Globus pallidus (tissue), 1 donor: ENCODE measurements around the gene STAC3.

ENCODE experiments used
- DNase-seq: peaks from one replicate; pipeline ENCODE4 v3.0.0-alpha.2; 2015; ENCODE audit warnings: low spot score

The STAC3 gene

GRCh38 chr12:57254506-57255280, 3.7 kb upstream of the STAC3 start:
- no peak for DNase-seq

- DNase-seq, result no peak
Measured at GRCh38 chr12:57250541-57250940, 446 bp downstream of the STAC3 start.

GRCh38 chr12:57248934-57249742, 1.8 kb downstream of the STAC3 start:
- no peak for DNase-seq

GRCh38 chr12:57247041-57247440, 3.9 kb downstream of the STAC3 start:
- DNase-seq, result no peak

- no peak for DNase-seq
Measured at GRCh38 chr12:57244312-57244696, 6.7 kb downstream of the STAC3 start.

GRCh38 chr12:57243521-57244311, 7.3 kb downstream of the STAC3 start:
- no peak for DNase-seq

GRCh38 chr12:57242691-57243454, 8.1 kb downstream of the STAC3 start:
- no peak for DNase-seq

GRCh38 chr12:57242329-57242690, 8.7 kb downstream of the STAC3 start:
- no peak for DNase-seq

GRCh38 chr12:57241402-57242310, 9.3 kb downstream of the STAC3 start:
- no peak for DNase-seq

GRCh38 chr12:57240926-57241401, 10.0 kb downstream of the STAC3 start:
- DNase-seq, result no peak

- no peak for DNase-seq
Measured at GRCh38 chr12:57240066-57240921, 10.7 kb downstream of the STAC3 start.

GRCh38 chr12:57239587-57240065, 11.4 kb downstream of the STAC3 start:
- no peak for DNase-seq

GRCh38 chr12:57238854-57239554, 12.0 kb downstream of the STAC3 start:
- peak; percentile 78 for DNase-seq

GRCh38 chr12:57237932-57238853, 12.8 kb downstream of the STAC3 start:
- DNase-seq, result no peak

- DNase-seq, result no peak
Measured at GRCh38 chr12:57237596-57237931, 13.4 kb downstream of the STAC3 start.

- no peak for DNase-seq
Measured at GRCh38 chr12:57236925-57237595, 13.9 kb downstream of the STAC3 start.

GRCh38 chr12:57236201-57236924, 14.6 kb downstream of the STAC3 start:
- no peak for DNase-seq
